ENCODE measurements around the gene MRPL19. TPM values are rescaled to one million over a fixed set of nuclear protein-coding genes. Genes with fewer than 3 reads are reported as not detected.

MRPL19 gene
- total and polyA plus RNA-seq, 2 donors from 2014 or later, result 54.7 to 55.6 TPM

GRCh38 chr2:75598589-75599155 is 47.9 kb upstream of the MRPL19 start:
- intact Hi-C loops (cut with DNase I), result no loop called here
- FAIRE-seq, result no peak
- no peaks in the 10 kb centered on the region for H3K9me3 ChIP-seq (ENCODE audit: control insufficient read depth in 2 of 3, insufficient read depth in 1 of 3, low read length in 3 of 3)
- no peak overlapping the region for H3K9ac ChIP-seq (ENCODE audit: low read length in 3 of 3)
- no peak overlapping the region for H3K4me3 ChIP-seq (ENCODE audit: low read length in 3 of 3)
- H3K36me3 ChIP-seq (ENCODE audit: control insufficient read depth in 2 of 3, insufficient read depth in 3 of 3, low read length in 3 of 3), result no peaks in the 10 kb centered on the region
- H3K27ac ChIP-seq (ENCODE audit: low read depth in 2 of 2, low read length in 2 of 2), result no peak overlapping the region
- DNase-seq, result no peak
- peaks cover 0 to 26% (median 3%) of the 10 kb centered on the region in 3 donors for H3K4me1 ChIP-seq (ENCODE audit: control insufficient read depth in 2 of 3, insufficient read depth in 2 of 3, low read depth in 1 of 3, low read length in 3 of 3)
- no peak for TF ChIP-seq CTCF (IDR thresholded peaks at IDR 0.05; ENCODE audit: borderline replicate concordance, extremely low read depth, insufficient read depth)
- no peaks in the 10 kb centered on the region for H3K27me3 ChIP-seq (ENCODE audit: control insufficient read depth, insufficient read depth, low read length)

DNA sequence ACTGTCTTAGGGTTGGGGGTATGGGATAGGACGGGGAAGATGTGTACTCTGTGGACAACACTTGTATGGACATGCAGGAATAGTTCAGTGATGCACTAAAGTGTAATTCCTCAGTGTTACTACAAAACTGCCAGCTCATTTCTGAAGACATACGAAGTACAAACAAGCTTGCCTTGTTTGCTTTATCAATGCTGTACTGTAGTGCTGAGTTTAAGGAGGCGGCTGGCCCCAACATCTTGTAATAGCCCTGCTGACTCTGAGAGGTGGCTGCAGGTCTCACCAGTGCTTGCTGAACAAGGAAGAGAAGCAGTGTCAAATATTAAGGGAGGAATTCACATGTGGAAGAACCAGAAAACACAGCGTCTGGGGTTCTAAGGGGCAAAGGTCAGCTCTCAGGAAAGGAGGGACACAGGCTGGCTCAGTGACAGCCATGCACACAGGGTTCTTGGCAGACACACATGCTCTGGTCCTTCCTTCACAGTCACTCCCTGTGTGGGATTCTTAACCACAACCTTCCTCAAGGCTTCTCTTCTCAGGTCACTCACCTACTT is 46.0 kb upstream of the MRPL19 start:
- Histone ChIP-seq H3K4me3 (ENCODE audit: low read length in 3 of 3) (no peak overlapping the region), H3K27ac (ENCODE audit: low read depth in 2 of 2, low read length in 2 of 2) (peak overlapping the region; percentile 10 to 16), H3K9ac (ENCODE audit: low read length in 3 of 3) (no peak overlapping the region), H3K4me1 (ENCODE audit: control insufficient read depth in 2 of 3, insufficient read depth in 2 of 3, low read depth in 1 of 3, low read length in 3 of 3) (peaks cover 0 to 42% (median 11%) of the 10 kb centered on the region in 3 donors), H3K27me3 (ENCODE audit: control insufficient read depth, insufficient read depth, low read length) (no peaks in the 10 kb centered on the region), H3K9me3 (ENCODE audit: control insufficient read depth in 2 of 3, insufficient read depth in 1 of 3, low read length in 3 of 3) (no peaks in the 10 kb centered on the region), H3K36me3 (ENCODE audit: control insufficient read depth in 2 of 3, insufficient read depth in 3 of 3, low read length in 3 of 3) (no peaks in the 10 kb centered on the region)
- no peak for DNase-seq
- FAIRE-seq, result no peak
- TF ChIP-seq CTCF (IDR thresholded peaks at IDR 0.05; ENCODE audit: borderline replicate concordance, extremely low read depth, insufficient read depth), result no peak
- intact Hi-C loops (cut with DNase I), result no loop called here

DNA sequence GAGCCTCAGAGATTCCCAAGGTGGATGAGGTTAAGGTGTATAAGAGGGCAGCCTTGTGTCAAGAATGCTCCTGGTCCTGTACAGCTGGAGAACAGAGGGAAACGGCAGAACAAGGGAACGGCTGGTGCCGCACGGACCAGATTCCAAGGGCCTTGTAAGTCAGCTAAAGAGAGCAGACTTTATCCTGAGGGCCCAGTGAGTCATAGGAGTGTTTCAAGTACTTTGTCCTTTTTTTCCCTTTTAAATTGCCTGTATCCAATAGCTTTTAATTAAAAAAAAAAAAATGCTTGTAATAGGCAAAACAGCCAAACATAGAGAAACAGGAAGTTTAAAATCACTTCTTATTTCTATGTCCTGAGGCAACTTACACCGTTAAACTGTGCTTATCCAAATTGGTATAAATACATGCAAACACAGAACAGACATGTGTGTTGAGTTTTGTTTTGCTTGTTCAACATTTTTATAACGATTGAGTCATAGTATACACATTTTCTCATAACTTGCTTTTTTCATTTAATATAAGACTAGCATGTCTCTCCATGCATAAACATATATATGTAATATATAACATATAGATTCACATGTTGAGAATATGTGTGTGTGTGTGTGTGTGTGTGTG is 43.8 kb upstream of the MRPL19 start:
- intact Hi-C loops (cut with DNase I), result no loop called here
- FAIRE-seq, result peak; percentile 76
- Histone ChIP-seq H3K4me1 (ENCODE audit: control insufficient read depth in 2 of 3, insufficient read depth in 2 of 3, low read depth in 1 of 3, low read length in 3 of 3) (peaks cover 3 to 64% (median 26%) of the 10 kb centered on the region in 3 donors), H3K27ac (ENCODE audit: low read depth in 2 of 2, low read length in 2 of 2) (peak overlapping the region; percentile 79 to 85), H3K9ac (ENCODE audit: low read length in 3 of 3) (no peak overlapping the region), H3K27me3 (ENCODE audit: control insufficient read depth, insufficient read depth, low read length) (no peaks in the 10 kb centered on the region), H3K9me3 (ENCODE audit: control insufficient read depth in 2 of 3, insufficient read depth in 1 of 3, low read length in 3 of 3) (no peaks in the 10 kb centered on the region), H3K36me3 (ENCODE audit: control insufficient read depth in 2 of 3, insufficient read depth in 3 of 3, low read length in 3 of 3) (no peaks in the 10 kb centered on the region), H3K4me3 (ENCODE audit: low read length in 3 of 3) (peak overlapping the region in 1 of 3 donors; percentile 7)
- no peak for TF ChIP-seq CTCF (IDR thresholded peaks at IDR 0.05; ENCODE audit: borderline replicate concordance, extremely low read depth, insufficient read depth)
- peak in 3 of 5 donors; percentile 30 to 59 (median 39) for DNase-seq
